ENCODE data around the gene USP13.

- no peak for TF ChIP-seq CTCF (IDR thresholded peaks at IDR 0.05)
- TF ChIP-seq POLR2A (IDR thresholded peaks at IDR 0.05): no peak
- TF ChIP-seq POLR2AphosphoS5 (IDR thresholded peaks at IDR 0.05): no peak
These were observed 48.5 kb downstream of the USP13 start for GRCh38 chr3:179701176-179701827.

Measured in gastroesophageal sphincter (tissue), 3 donors.